Endothelial cell (in vitro differentiated cells): ENCODE data around the gene P4HA3. TPM values are rescaled to one million over a fixed set of nuclear protein-coding genes. Genes with fewer than 3 reads are reported as not detected.

Source experiments
- DNase-seq: peaks from one replicate; pipeline ENCODE4 v3.0.0; 2021; ENCODE audit warnings: low spot score
- H3K27ac Mint-ChIP-seq: one replicate; pipeline ENCODE4 v1.8.0; 2021; ENCODE audit warnings: mixed read lengths, inconsistent platforms; ENCODE audit not compliant: unreplicated experiment
- H3K27me3 Mint-ChIP-seq: one replicate; pipeline ENCODE4 v1.8.0; 2021; ENCODE audit warnings: mild to moderate bottlenecking, moderate library complexity, mixed read lengths, inconsistent platforms; ENCODE audit not compliant: unreplicated experiment
- H3K36me3 Mint-ChIP-seq: one replicate; pipeline ENCODE4 v1.8.0; 2021; ENCODE audit warnings: mild to moderate bottlenecking, low read depth, mixed read lengths, inconsistent platforms; ENCODE audit not compliant: unreplicated experiment
- H3K4me1 Mint-ChIP-seq: one replicate; pipeline ENCODE4 v1.8.0; 2021; ENCODE audit warnings: mild to moderate bottlenecking, mixed read lengths, inconsistent platforms; ENCODE audit not compliant: unreplicated experiment
- H3K4me3 Mint-ChIP-seq: one replicate; pipeline ENCODE4 v1.8.0; 2021; ENCODE audit warnings: mild to moderate bottlenecking, mixed read lengths, inconsistent platforms; ENCODE audit not compliant: unreplicated experiment
- H3K9me3 Mint-ChIP-seq: one replicate; pipeline ENCODE4 v1.8.0; 2021; ENCODE audit warnings: mixed read lengths, inconsistent platforms; ENCODE audit not compliant: unreplicated experiment
- total RNA-seq: library from RNA; stranded (reverse); fragmentation: NEBNext Ultra II Directional; extraction: Animal tissue kit (Norgen Biotek cat#: 25700); gene quantifications from one replicate; pipeline ENCODE4 v1.2.1, GENCODE V29; 2021; ENCODE audit not compliant: unreplicated experiment
- TF ChIP-seq, protein P1 (sequence below): fragments of 200-600 bp; sonication (generic); IDR thresholded peaks from one replicate; pipeline ENCODE4 v1.5.0; 2021; ENCODE audit warnings: antibody characterized with exemption; ENCODE audit not compliant: unreplicated experiment

The P4HA3 gene
- total RNA-seq, 1 donor from 2014 or later, result 0.64 TPM

DNA sequence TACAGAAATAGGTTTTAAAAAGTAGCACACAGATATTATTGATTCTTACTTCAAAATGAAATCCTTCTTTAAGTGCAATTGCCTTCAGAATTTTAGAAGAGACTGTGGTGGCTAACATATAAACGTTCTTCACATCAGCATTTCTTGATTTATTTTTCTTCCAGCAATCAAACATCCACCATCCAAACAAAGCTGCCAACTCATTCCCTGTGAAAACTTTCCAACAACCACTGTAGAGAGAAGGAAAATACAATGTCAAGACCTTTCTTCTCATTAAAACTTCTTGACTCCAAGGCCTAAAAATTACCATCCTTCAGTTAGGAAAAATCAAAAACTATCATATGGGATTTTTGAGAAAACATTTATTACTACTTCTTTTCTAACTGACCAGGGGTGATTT, 34.0 kb upstream of the P4HA3 start:
- TF ChIP-seq, protein P1, sequence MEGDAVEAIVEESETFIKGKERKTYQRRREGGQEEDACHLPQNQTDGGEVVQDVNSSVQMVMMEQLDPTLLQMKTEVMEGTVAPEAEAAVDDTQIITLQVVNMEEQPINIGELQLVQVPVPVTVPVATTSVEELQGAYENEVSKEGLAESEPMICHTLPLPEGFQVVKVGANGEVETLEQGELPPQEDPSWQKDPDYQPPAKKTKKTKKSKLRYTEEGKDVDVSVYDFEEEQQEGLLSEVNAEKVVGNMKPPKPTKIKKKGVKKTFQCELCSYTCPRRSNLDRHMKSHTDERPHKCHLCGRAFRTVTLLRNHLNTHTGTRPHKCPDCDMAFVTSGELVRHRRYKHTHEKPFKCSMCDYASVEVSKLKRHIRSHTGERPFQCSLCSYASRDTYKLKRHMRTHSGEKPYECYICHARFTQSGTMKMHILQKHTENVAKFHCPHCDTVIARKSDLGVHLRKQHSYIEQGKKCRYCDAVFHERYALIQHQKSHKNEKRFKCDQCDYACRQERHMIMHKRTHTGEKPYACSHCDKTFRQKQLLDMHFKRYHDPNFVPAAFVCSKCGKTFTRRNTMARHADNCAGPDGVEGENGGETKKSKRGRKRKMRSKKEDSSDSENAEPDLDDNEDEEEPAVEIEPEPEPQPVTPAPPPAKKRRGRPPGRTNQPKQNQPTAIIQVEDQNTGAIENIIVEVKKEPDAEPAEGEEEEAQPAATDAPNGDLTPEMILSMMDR, result no peak
- no peak overlapping the region for H3K27ac Mint-ChIP-seq
- H3K27me3 Mint-ChIP-seq, result no peaks in the 10 kb centered on the region
- DNase-seq, result no peak
- H3K4me3 Mint-ChIP-seq, result no peak overlapping the region
- peaks cover 24% of the 10 kb centered on the region for H3K36me3 Mint-ChIP-seq
- no peaks in the 10 kb centered on the region for H3K4me1 Mint-ChIP-seq
- no peaks in the 10 kb centered on the region for H3K9me3 Mint-ChIP-seq

DNA sequence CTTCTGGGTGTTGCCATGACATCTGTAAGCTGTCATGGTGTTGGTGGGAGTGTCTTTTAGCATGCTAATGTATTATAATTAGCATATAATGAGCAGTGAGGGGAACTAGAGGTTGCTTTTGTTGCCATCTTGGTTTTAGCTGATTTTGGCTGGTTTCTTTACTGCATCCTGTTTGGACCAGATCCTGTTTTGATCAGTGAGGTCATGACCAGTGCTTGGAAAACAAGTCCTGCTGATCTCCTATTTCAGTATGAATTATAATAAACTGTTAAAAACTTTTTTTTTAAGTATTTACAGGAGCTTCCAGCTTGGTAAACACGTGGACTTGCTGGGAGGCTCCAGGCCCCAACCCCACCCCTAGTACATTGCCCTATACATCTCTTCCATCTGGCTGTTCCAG, 30.5 kb upstream of the P4HA3 start:
- no peaks in the 10 kb centered on the region for H3K27me3 Mint-ChIP-seq
- H3K4me1 Mint-ChIP-seq, result no peaks in the 10 kb centered on the region
- no peak for DNase-seq
- no peak overlapping the region for H3K27ac Mint-ChIP-seq
- no peaks in the 10 kb centered on the region for H3K9me3 Mint-ChIP-seq
- peak overlapping the region; percentile 11 for H3K4me3 Mint-ChIP-seq
- TF ChIP-seq, protein P1, result no peak
- H3K36me3 Mint-ChIP-seq, result peaks cover 24% of the 10 kb centered on the region

DNA sequence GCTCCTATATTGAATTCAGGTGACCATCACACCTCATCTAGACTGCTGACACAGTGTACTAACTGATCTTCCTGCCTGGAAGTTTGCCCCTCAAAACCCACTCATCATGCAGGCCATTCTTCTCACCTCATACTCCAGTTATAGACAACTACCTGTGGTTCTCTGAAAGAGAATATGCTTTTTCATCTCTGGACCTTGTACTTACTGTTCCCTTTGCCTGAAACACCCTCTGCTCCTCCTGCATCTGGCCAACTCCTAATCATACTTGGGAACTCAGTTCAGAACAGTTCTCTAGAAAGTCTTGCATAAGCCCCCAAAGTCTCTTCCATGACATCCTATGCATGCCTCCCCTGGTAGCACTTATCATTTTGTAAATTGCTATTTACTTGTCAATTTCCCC, 28.2 kb upstream of the P4HA3 start:
- Mint-ChIP-seq H3K27ac (no peak overlapping the region), H3K27me3 (no peaks in the 10 kb centered on the region), H3K4me3 (no peak overlapping the region), H3K9me3 (no peaks in the 10 kb centered on the region), H3K36me3 (peaks cover 26% of the 10 kb centered on the region), H3K4me1 (no peaks in the 10 kb centered on the region)
- TF ChIP-seq, protein P1, result no peak
- DNase-seq, result no peak

- Mint-ChIP-seq H3K9me3 (no peaks in the 10 kb centered on the region), H3K4me3 (no peak overlapping the region), H3K27me3 (no peaks in the 10 kb centered on the region), H3K36me3 (peaks cover 24% of the 10 kb centered on the region), H3K27ac (no peak overlapping the region), H3K4me1 (no peaks in the 10 kb centered on the region)
- no peak for DNase-seq
- TF ChIP-seq, protein P1, result no peak
Observed at GRCh38 chr11:74338963-74339362, 27.5 kb upstream of the P4HA3 start.

GRCh38 chr11:74333193-74333592, 21.8 kb upstream of the P4HA3 start:
- H3K27ac Mint-ChIP-seq, result no peak overlapping the region
- H3K9me3 Mint-ChIP-seq, result no peaks in the 10 kb centered on the region
- no peak for DNase-seq
- H3K27me3 Mint-ChIP-seq, result no peaks in the 10 kb centered on the region
- TF ChIP-seq, protein P1, result no peak
- H3K4me3 Mint-ChIP-seq, result no peak overlapping the region
- H3K36me3 Mint-ChIP-seq, result peaks cover 18% of the 10 kb centered on the region
- H3K4me1 Mint-ChIP-seq, result peaks cover under 1% of the 10 kb centered on the region
